Hypothalamus (tissue), 51 donors: ENCODE data around the gene TSR3.

Experiments
- DNase-seq, 51 donors: peaks; one replicate each; lab custom pipeline; 2025; lab: John Stamatoyannopoulos, UW

The TSR3 gene

GRCh38 chr16:1355591-1355990 is 3.9 kb upstream of the TSR3 start:
- DNase-seq: no peak

DNA sequence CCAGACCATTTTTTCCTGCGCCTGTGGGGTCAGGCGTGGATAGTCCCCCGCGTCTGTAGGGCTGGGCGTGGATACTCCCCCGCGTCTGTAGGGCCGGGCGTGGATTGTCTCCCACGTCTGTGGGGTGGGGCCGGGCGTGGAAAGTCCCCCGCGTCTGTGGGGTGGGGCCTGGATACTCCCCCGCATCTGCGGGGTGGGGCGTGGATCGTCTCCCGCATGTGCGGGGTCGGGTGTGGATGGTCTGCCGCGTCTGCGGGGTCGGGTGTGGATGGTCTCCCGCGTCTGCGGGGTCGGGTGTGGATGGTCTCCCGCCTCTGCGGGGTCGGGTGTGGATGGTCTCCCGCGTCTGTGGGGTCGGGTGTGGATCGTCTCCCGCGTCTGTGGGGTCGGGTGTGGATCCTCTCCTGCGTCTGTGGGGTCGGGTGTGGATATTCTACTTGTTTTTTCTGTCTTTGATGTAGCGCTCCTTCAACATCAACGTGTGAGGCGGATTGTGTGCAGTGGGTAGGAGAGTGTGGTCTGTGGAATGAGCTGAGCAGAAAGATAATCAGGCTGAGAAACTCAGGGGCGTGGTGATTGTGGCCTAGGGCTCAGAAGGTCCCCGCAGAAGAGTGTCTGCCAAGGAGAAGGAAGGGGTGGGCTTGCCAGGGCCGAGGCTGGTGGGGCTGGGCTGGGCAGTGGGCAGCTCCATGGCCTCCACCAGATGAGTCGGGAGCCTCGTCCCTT is 3.3 kb upstream of the TSR3 start:
- no peak for DNase-seq

DNA sequence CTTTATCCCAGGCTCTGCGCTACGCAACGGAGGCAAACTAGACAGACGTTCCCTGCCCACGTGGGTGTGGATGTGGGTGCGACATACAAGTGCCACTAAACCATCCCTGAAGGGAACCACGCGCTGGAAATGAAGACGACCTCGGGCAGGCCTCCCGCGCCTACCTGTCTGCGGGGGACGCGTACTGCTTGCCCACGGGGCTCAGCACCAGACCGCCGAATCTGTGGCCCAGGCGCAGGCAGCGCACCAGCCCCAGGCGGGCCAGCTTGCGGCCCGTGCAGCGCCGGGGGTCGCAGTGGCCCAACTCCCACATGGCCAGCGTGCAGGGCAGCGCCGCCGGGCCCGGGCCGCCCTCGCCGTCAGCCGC is 480 bp downstream of the TSR3 start:
- DNase-seq: no peak

DNA sequence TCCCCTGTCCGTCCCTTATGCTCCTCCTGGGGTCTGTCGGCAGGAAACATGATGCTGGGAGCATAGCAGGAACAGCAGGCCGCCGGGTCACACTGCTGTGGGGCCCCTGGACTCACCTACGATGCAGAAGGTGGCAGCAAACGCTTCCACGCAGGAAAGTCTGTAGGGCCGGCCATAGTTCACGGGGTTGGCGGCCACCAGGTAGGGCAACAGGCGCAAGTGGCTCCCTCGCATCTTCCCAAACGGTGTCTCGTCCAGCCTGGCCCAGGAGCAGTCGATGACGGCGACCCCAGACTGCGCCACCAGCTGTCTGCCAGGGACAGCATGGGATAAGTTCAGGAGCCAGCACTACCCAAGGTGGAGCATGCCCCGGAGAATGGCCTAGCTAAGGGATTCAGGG is 987 bp downstream of the TSR3 start:
- no peak for DNase-seq

- DNase-seq: no peak
Measured at GRCh38 chr16:1349951-1350350, 1.7 kb downstream of the TSR3 start.

DNA sequence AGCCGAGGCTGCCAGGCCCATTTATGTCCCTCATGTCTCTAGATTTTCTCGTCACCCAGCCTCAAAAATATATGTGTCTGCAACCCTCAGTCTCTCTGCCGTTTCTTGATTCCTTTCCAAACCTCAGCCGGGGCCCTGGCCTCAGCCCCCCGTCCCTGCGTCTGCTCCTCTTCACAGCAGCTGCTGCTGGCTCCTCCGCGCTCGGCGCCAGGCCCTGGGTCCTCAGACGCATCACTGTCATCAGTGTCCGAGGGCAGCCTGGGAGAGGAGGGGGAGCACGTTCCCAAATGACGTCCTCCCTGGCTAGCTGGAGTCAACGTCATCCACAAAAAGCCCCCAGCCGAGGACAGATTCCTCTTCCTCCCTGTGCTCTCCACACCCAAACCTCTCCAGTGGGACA is 2.3 kb downstream of the TSR3 start:
- no peak for DNase-seq

DNA sequence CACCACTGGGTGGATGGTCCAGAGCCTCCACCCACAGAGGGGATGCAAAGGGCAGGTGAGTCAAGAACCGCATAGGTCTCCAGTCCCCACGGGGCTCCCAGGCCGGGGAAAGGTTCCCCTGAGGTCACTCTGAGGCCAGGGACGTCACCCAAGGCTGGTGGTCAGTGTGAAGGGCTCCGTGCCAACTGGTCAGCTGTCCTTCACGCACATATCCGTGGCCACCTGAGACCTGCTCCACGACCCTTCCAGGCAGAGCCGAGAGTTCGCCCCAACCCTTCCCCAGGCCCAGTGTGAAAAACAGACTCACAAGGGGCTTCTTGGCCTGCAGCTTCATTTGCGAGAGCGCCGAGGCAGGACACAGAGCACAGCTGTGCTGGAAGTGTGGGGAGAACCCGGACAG is 2.8 kb downstream of the TSR3 start:
- no peak for DNase-seq

GRCh38 chr16:1348441-1348840 is 3.2 kb downstream of the TSR3 start:
- DNase-seq: no peak

GRCh38 chr16:1347962-1348361 is 3.7 kb downstream of the TSR3 start:
- no peak for DNase-seq

DNA sequence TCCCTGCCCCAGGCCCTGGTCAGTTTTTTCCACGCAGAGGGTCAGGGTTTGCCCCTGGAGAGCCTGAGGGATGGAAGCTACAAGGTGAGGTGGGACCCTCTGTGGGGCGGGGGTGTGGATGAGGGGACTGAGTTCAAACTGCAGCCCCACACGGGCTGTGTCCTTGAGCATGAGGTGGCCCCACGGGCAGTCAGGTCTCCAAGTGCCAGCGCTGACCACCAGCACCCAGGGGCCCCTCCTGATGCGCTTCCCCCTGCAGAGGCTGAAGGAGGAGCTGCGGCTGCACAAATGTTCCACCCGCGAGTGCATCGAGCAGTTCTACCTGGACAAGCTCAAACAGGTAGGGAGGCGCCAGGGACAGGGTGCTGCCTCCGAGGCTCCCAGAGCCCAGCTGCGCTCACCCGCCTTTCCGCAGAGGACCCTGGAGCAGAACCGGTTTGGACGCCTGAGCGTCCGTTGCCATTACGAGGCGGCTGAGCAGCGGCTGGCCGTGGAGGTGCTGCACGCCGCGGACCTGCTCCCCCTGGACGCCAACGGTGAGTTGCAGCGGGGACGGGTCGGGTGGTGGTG is 4.3 kb downstream of the TSR3 start:
- no peak for DNase-seq

GRCh38 chr16:1346422-1347285 is 5.0 kb downstream of the TSR3 start:
- DNase-seq: no peak

DNA sequence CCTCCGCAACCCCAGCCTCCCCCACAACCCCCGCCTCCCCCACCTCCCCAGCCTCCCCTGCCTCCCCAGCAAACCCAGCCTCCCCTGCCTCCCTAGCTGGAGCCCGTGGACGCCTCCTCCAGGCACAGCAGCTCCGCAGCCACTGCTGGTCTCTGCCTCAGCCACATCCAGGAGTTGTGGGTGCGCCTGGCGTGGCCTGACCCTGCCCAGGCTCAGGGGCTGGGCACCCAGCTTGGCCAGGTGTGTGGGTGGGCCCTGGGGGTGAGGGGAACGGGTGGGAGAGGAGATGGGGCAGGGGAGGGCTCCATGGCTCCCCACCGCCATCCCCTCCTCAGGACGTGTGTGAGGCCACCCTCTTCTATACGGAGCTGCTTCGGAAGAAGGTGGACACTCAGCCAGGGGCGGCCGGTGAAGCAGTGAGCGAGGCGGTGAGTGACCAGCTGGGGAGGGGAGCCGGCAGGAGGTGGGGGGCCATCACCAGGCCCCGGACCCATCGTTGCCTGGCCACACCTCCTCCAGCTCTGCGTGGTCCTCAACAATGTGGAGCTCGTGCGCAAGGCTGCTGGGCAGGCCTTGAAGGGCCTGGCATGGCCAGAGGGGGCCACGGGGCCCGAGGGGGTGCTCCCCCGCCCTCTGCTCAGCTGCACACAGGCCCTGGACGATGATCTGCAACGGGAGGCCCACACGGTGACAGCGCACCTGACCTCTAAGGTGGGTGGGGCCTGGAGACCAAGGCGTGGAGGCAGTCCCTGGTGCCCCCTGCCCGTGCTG is 5.8 kb downstream of the TSR3 start:
- no peak for DNase-seq

DNA sequence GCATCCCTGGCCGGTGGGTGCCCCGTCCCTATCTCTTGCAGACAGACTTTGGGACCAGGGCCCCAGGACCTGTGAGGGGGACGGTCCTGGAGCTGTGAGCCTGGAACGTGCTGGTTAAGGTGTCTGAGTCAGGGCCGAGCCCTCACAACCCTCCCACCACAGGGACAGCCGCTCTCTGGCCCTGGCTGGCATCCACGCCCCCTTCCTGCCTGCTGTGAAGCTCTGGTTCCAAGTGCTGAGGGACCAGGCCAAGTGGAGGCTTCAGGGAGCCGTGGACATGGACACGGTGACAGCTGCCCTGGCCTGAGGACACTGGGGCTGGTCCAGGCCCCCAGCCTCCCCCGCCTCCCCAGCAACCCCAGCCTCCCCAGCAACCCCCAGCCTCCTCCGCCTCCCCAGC is 6.6 kb downstream of the TSR3 start:
- DNase-seq: no peak

DNA sequence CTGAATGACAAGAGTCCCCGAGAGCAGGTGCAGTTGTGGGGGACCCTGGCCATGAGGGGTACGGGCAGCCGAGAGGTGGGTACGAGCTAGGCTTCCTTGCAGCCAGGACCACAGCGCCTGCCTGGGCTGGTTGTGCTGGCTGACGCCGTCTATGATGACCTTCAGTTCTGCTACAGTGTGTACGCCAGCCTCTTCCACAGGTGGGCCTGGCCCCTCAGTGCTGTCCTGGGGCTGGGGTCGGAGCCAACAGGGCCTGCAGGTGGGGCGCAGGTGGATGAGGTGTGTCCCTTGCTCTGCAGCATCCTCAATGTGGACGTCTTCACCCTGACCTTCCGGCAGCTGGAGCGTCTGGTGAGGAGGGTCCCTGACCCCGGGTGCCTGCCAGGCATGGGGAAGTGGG is 7.2 kb downstream of the TSR3 start:
- no peak for DNase-seq

DNA sequence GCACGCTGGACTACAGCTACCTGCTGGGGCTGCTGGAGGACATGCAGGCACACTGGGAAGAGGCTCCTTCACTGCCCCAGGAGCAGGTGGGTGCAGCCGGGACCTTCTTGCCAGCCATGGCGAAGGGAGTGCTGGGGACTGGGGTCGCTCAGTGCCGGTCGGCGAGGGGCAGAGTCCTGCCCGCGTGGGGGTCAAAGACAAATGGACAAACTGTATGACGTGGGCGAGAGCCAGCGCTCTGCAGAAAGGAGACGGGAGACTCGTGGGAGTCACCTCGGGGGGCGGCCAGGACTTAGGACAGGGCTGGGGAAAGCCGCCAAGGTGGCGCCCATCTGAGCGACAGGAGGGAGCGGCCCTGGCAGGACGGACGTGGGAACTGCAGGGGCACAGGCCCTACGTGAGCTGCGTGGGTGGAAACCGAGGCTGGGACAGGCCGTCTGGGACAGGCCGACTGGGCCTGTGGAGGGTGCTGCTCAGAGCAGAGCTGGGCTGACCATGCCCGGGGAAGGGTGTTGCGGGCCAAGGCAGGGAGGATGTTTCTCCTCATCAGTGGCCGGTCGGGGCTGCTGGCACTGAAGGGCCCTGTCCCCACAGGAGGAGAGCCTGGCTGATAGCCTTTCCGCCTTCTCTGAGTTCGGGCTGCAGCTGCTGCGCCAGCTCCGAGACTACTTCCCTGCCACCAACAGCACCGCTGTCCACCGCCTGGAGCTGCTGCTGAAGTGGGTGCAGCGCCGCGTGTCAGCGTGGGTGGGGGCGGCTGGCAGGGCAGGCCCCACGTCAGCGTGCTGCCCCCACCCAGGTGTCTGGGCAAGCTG is 8.0 kb downstream of the TSR3 start:
- DNase-seq: no peak

DNA sequence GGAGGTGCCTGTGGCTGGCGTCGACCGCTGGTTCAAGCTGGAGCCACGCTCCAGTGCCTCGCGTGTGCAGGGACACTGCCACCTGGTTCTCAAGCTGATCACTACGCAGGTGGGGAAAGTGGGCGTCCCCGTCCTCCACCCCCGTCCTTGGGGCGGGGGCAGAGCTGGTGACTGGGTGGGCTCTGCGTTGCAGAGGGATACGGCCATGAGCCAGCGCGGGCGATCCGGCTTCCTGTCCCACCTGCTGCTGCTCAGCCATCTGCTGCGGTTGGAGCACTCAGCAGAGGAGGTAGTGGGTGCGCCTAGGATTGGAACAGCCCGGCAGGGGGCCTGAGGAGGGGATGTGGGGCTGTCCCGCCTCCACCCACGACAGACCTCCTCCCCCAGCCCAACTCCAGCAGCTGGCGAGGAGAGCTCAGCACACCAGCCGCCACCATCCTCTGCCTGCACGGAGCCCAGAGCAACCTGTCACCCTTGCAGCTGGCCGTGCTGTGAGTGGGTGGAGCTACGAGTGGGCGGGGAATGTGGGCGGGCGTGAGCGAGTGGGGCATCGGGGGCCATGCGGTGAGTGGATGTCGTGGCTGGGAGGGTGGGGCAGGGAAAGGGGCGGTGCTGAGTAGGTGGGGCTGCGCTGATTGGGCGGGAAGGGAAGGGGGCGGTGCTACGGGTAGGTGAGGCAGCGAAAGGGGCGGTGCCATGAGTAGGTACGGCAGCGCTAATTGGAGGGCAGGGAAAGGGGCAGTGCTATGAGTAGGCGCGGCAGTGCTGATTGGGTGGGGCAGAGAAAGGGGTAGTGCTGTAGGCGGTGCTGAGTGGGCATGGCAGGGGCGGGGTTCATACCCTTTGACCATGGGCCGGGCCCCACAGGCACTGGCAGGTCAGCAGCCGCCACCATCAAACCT is 8.9 kb downstream of the TSR3 start:
- peak in 48 of 51 donors; percentile 8 to 90 (median 66) for DNase-seq

DNA sequence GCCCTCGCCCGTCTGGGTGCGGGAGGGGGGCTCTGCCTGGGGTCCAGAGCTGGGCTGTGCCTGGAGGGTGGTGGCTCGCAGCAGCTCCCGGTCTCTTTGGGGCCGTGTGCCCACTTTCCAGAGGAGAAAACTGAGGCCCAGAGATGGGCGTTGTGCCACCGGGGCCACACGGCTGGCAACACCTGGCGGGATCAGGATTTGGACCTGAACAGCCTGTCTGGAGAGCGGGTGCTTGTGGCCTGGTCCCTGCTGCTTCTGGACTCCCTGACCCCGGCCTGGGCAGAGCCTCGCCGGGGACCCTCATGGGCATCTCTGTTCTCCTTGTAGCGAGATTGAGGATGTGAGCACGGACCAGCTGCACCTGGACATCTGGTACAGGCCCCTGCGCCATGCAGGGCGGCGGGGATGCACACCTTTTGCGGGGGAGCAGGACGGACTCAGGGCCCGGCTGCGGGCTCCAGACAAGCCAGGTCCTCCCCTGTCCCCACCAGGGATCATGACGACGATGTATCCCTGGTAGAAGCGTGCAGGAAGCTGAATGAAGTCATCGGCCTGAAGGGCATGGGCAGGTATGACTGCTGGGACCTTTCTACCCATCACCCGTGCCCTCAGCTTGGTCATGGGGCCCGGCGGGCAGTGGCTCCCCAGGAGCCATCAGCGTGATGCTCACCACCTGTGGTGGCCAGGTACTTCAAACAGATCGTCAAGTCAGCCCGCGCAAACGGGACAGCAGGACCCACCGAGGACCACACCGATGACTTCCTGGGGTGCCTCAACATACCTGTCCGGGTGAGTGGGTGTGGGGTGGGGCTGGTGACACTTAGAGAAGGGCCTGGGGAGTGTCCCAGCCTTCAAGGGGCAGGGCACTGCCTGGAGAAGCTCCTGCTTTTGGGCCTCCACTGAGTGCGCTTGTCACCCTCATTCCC is 9.9 kb downstream of the TSR3 start:
- no peak for DNase-seq
